ENCODE measurements around the gene FAM229B.

The FAM229B gene

GRCh38 chr6:112144145-112144926 lies 56.9 kb downstream of the FAM229B start:
- DNase-seq (ENCODE audit: low spot score), result no peak

GRCh38 chr6:112145080-112145573 lies 57.7 kb downstream of the FAM229B start:
- no peak for DNase-seq (ENCODE audit: low spot score)

- no peak for DNase-seq (ENCODE audit: low spot score)
Observed at GRCh38 chr6:112148103-112148502, 60.7 kb downstream of the FAM229B start.

- DNase-seq (ENCODE audit: low spot score), result no peak
Observed at GRCh38 chr6:112149236-112149635, 61.8 kb downstream of the FAM229B start.

DNA sequence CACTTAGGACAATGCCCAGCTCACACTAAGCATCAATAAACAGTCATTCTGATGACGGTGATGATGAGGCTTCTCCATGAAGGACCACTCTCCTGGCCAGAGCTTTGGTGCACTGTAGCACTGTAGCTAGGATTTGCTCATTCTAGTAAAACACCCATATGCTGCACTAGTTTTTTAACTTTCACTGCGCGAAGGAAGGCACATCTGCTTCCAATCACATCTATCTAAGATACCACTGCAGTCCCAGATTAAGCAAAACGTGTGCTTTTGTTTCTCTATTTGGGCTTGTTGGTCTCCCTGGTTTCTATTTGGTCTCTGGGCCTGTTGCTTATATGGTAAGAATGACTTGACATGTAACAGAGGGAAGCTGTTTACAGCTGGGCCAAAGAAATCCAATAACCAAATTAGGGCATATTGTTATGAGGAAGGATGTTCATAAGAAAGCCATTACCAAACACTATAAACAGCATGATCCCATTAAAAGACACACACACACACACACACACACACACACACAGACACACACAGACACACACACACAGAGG lies 62.4 kb downstream of the FAM229B start:
- DNase-seq (ENCODE audit: low spot score), result no peak

- DNase-seq (ENCODE audit: low spot score), result no peak
Observed at GRCh38 chr6:112150363-112150762, 63.0 kb downstream of the FAM229B start.

All from LoVo (cell line).